GM12891 (cell line): Measurements from ENCODE around the gene FILIP1.

Experiments used
- POLR2A ChIP-seq: IDR thresholded peaks from 2 replicates; pipeline ENCODE4 v1.6.1; 2011; ENCODE audit warnings: low read depth, low read length, control low read depth
- POLR2AphosphoS5 ChIP-seq: IDR thresholded peaks from 2 replicates; pipeline ENCODE4 v1.6.1; 2011; ENCODE audit warnings: low read depth, low read length, control low read depth

GRCh38 chr6:75421316-75422023, 72.1 kb downstream of the FILIP1 start:
- no peak for TF ChIP-seq POLR2AphosphoS5
- no peak for TF ChIP-seq POLR2A
